H4 (cell line): ENCODE data around the gene ACER3. TPM values are rescaled to one million over a fixed set of nuclear protein-coding genes. Genes with fewer than 3 reads are reported as not detected.
"Not testable (repeated sequence)": the region's sequence is repeated elsewhere in the genome, so short reads cannot be mapped to it uniquely, and the experiment has no call there.

Source experiments
- DNase-seq: peaks from one replicate; pipeline ENCODE4 v3.0.0-alpha.2; 2015; ENCODE audit warnings: low spot score
- total RNA-seq: library from RNA; depleted of rRNA; stranded (reverse); fragments of >200 nt; shearing (Covaris generic); gene quantifications from 2 replicates; pipeline ENCODE4 v1.2.3, GENCODE V29; 2014; rRNA removed

ACER3 gene
- total RNA-seq = 19.7 and 22.9 TPM in 2 replicates

DNA sequence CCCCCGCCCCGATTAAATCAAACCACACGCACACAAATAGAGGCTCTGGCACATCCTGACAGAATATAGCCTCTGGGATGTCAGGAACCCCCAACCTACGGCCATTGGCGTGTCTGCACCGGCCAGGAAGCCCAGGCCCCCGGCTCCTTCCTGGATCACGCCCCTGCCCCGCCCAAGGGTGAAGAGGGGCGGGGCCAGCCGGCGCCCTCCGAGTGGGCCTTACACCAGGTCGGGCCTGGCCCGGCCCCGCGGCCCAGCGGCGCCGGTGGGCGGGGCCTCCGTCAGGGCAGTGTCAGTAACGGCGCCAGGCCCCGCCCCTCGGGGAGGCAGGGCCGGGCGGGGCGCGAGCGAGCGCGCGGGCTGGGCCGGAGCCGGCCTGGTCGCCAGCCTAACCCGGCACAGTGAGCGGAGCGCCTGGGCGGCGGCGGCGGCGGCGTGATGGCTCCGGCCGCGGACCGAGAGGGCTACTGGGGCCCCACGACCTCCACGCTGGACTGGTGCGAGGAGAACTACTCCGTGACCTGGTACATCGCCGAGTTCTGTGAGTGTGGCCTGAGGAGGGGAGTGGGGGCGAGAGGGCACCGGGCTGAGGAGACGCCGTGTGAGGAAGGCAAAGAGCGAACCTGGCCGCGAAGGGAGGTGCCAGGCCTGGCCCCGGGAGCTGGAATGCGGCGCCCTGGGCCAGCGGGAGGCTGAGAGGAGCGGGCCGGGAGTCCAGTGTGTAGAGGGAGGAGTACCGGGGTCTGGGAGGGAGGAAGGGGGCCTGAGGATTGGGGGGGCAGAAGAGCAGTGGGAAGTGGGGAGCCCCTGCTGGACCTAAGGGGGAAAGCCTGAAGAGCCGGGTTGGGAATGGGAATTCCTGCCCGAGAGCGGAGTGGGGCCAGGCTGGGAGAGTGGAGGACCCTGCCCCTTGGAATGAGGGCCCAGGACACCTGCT lies at the start of gene ACER3:
ACER3 (plus strand) TSS at position 380 of the 937 bp plus-strand sequence; CDS start at position 439, 59 bp downstream.
- DNase-seq = peak; percentile 69

DNA sequence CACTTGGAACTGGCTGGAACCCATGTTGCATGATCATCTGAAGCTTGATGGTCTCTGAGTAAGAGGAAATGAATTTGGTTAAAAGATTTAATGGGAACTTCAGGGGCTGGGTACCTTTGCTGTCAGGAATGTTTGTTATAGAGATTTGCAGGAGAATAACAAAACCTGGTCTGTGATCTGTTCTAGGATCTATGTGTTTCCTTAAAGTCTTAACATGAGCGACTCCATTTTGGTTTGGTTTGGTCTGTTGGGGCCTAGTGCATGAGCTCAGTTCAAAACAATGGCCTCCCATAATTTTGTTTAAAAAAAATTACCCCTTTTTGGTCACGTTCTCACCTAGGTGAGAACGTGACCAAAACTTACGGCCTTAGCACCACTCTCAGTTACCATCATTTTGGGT lies 49.5 kb upstream of the ACER3 start:
- DNase-seq = no peak

DNA sequence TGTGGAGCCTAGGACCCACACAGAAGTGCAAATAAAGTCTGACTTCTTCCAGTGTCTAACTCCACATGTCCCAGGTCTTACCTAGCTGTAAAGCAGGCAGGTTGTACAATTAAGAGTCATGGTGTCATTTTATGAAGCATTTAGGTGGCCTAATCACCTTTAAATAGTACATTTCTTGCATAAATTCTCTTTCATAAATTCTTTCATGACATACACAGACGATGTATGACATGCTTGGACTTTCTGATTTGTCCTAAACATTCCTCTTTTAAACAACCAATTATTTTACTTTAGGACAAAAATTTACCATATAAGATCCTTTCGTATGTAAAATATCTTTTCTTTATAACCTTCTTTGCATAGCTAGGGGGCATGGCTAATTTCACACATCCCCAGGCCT lies 46.3 kb upstream of the ACER3 start:
- no peak for DNase-seq

DNA sequence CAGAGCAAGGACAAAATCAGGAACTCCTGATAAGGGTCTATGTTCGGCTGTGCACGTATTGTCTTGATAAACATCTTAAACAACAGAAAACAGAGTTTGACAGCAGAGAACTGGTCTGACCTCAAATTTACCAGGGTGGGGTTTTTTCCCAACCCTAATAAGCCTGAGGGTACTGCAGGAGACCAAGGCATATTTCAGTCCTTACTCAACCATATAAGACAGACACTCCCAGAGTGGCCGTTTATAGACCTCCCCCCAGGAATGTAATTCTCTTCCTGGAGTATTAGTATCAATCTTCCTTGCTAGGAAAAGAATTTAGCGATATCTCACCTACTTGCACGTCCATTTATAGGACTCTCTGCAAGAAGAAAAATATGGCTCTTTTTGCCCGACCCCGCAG lies 45.0 kb upstream of the ACER3 start:
- not testable (repeated sequence) for DNase-seq

DNA sequence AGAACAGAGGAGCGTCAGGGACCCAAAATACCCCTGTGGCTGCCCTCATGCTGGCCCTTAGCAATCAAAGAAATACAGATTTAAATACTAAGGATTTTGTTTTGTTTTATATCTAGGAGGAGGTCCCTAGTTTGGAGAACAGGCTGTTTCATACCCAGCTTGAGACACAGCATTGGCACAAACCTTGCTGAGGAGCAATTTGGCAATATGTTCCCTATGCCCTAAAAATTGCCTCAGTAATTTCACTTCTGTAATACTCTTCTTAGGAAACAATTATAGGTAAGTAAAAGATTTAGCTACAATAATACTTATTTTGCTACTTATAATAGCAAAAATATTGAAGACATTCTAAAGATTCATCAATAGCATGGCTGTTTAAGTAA lies 40.5 kb upstream of the ACER3 start:
- no peak for DNase-seq

DNA sequence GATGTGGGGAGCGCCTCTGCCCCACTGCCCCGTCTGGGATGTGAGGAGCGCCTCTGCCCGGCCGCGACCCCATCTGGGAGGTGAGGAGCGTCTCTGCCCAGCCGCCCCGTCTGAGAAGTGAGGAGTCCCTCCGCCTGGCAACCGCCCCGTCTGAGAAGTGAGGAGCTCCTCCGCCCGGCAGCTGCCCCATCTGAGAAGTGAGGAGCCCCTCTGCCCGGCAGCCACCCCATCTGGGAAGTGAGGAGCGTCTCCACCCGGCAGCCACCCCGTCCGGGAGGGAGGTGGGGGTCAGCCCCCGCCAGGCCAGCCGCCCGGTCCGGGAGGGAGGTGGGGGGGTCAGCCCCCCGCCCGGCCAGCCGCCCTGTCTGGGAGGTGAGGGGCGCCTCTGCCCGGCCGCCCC lies 39.3 kb upstream of the ACER3 start:
- DNase-seq = not testable (repeated sequence)

DNA sequence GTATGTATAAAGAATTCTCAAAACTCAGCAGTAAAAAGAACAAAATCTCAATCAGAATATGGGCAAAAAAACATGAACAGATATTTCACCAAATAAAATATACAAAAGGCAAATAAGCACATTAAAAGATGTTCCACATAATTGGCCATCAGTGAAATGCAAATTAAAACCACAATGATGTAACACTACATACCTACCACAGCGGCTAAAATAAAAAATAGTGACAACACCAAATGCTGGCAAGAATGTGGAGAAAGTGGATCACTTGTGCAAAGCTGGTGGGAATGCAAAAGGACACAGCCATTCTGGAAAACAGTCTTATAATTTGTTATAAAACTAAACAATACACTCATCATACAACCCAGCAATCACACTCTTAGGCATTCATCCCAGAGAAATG lies 38.3 kb upstream of the ACER3 start:
- DNase-seq = no peak

DNA sequence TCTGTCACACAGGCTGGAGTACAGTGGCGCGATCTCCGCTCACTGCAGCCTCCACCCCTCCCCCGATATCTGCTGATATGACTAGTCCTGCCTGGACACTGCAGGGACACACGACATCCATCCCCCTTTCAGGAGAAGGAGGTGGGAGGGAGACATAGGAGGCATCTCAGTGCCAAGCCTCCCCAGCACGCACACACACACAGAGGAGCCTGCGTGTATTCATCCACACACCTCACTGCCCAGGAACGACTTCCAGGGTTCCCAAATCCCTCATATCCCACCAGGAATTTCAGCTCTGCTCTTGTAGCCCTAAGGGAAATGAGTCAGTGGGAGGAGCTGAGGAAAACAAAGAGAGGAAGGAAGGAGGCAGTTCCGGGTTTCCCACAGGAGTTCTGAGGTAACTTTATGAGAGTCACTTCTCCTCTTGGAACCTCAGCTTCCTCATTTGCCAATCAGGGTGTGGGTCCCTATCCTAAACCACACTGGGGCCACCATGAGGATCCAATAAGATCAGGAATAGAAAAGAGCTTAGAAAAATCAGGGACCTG lies 37.2 kb upstream of the ACER3 start:
- peak; percentile 89 for DNase-seq

DNA sequence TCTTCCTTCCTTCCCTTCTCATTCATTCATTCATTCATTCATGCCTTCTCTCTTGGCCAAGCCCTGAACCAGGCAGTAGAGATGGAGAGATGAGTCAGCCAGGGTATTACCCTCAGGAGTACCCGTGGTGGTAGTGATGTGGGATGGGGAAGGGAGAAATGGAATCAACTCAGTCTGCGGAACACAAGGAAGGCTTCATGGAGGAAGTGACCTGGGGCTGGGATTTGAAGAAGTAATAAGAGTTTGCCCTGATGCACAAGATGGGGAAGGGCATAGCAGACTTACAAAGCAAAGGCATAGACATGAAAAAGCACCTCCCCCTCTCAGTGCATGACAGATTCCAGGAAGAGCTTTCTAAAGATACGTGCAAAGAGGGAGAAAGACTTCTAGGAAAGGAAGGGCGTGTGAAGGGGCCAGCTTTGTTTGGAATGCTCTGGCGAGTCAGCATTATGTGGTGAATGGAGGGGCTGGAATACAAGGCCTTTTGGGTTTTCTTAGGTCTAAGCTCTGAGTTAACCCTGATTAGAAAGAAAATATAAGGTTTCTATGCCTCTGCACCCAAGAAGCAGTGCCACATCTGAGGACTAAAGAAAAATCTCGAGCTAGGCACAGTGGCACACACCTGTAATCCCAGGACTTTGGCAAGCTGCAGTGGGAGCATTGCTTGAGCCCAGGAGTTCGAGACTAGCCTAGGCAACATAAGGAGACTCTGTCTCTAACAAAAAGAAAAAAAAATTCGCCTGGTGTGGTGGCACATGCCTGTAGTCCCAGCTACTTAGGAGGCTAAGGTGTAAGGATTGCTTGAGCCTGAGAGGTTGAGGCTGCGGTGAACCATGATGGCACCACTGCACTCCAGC lies 36.4 kb upstream of the ACER3 start:
- peak; percentile 67 for DNase-seq

DNA sequence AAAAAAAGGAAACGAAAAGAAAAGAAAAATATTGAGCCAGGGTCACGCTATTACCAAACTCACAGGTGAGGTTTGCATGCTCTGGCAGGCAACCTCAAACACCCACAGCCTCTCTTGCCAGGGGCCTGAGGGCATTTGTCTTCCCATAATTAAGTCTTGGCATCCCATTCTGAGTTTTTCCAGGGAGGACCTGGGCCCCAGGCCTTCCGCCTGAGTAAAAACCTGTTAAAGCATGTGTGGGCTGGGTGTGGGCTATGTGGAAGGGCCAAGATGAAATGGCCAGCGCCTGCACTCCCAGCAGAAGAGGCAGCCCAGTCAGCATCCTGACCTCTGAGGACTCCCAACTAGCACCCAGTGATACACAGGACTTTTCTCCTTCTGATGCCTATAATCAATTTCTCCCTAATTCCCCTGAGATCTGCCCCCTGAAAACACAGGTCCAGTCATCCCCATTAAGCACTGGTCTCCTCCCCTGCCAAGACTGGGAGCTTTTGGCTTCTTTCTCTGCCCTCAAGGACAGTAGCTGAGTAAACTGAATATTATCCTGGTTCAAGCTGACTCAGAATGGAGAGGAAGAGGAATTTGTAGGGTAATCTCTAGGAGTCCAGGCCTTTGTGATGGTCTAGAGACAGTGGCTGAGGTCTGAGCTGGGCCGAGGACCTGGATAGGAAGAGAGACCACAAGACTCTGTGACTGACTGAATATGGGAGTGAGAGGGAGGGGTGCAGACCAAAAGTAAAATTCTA lies 35.6 kb upstream of the ACER3 start:
- DNase-seq = peak; percentile 48

DNA sequence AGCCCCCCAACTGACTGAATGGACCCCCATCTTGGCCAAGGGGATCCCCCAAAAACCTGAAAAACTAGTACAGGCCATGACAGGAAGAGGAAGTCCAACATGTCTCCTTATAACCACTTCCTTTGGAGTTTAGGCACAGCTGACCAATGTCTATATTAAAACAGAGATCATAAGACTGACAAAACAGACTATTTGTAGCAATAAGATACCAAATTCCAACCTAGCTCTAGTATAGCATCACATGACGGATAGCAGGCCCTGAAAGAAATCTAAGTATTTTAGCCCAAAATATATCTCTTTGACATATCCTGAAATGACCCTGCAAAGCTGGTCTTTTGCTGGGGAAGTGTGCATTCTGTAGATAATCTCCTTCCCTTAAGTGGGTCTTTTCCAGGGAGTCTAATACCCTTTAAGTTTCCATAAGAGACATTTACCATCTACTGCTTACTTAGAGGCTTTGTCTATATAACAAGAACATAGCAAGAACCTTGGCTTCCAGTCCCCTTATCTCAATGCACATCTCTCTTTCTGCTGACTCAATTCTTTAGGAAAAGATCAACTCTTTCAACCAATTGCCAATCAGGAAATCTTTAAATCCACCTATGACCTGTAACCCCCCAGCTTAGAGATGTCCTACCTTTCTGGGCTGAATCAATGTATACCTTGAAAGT lies 34.9 kb upstream of the ACER3 start:
- no peak for DNase-seq

DNA sequence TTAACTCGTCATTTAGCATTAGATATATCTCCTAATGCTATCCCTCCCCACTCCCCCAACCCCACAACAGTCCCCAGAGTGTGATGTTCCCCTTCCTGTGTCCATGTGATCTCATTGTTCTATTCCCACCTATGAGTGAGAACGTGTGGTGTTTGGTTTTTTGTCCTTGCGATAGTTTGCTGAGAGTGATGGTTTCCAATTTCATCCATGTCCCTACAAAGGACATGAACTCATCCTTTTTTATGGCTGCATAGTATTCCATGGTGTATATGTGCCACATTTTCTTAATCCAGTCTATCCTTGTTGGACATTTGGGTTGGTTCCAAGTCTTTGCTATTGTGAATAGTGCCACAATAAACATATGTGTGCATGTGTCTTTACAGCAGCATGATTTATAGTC lies 34.2 kb upstream of the ACER3 start:
- DNase-seq = not testable (repeated sequence)

DNA sequence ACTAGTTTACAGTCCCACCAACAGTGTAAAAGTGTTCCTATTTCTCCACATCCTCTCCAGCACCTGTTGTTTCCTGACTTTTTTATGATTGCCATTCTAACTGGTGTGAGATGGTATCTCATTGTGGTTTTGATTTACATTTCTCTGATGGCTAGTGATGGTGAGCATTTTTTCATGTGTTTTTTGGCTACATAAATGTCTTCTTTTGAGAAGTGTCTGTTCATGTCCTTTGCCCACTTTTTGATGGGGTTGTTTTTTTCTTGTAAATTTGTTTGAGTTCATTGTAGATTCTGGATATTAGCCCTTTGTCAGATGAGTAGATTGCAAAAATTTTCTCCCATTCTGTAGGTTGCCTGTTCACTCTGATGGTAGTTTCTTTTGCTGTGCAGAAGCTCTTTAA lies 33.7 kb upstream of the ACER3 start:
- not testable (repeated sequence) for DNase-seq

DNA sequence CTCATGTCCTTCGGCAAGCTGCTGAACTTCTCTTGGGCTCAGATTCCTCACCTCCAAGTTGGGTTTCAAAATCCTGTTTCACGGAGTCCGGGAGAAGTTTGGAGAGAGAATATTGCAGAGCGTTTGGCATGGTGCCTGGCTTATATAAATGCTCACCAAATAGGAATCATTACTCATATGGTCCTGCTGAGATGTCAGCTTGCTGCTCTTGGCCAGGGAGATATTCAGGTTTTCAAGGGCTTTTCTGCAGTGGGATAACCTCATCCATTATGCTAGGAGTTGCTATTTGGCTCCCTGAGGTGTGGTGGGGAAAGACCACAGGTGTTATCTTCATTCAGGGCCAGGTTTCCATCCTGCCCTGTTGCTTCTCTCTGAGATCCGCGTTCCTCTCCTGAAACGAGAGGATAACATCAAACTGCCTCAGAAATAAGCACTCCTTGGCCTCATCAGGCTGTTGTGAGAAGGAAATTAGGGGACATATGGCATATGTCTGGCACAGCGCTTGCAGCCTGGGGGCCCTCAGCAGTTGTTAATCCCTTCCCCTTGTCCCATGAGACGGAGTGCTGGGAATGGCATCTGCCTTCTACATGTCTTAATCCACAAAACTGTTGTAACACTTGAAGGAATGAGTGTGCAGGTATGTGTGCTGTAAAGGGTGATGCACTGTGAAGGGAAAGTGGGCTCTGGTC lies 29.9 kb upstream of the ACER3 start:
- no peak for DNase-seq

DNA sequence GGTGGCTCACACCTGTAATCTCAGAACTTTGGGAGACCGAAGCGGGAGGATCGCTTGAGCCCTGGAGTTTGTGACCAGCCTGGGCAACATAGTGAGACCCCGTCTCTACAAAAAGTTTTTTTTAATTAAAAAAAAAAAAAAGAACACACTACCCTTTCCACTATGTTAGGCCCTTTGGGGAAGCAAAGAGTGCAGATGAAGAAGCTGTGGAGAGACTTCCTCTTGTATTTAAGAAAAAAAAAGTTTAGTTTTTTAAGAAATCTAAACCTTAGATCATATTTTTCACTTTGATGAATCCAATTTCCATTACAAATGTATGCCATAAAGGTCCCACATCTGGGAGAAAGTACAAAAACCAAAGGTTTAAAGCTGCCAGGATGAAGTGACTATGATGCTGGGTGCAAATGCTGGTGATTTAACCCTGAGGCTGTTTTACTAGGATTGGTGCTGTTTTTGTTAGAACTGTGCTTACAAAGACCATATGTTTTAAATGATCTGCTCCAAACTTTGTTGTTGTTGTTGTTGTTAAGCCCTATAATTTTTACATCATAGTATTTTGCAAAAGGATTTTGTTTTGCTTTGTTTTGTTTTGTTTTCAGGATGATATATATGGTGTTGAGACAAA lies 28.9 kb upstream of the ACER3 start:
- DNase-seq = no peak

DNA sequence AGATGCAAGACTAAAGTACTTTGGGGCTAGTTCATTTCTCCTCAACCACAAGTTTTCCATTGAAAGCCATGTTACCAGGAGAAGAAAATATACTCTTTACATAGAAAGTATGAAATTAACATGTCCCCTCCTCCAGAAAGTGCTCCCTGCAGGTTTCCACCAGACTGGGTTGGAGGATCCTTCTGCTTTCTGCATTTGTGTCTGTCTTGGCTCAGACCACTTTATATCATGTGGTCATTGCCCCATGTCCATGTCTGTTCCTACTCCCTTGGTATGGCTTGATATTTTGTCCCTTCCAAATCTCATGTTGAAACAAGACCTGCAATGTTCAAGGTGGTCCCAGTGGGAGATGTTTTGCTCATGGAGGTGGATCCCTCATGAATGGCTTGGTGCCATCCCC lies 28.4 kb upstream of the ACER3 start:
- no peak for DNase-seq

DNA sequence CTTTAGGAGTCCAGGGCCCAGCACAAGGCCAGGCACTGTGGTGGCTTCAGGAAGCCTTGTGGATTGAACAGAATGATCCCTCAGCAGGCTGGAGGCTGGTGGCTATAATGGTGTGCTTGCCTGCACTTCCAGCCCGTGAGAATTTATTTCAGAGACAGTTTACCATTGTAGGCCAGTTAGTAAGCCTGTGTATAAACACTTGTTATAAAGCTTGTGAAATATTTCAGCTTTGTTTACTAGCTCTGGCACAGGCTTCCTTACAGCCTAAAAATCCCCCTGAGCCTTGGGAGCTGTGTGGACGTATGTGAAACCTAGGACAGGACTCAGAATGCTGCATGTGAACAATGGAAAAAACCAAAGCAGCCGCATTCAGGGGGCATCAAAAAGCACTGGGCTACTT lies 26.6 kb upstream of the ACER3 start:
- peak; percentile 48 for DNase-seq

DNA sequence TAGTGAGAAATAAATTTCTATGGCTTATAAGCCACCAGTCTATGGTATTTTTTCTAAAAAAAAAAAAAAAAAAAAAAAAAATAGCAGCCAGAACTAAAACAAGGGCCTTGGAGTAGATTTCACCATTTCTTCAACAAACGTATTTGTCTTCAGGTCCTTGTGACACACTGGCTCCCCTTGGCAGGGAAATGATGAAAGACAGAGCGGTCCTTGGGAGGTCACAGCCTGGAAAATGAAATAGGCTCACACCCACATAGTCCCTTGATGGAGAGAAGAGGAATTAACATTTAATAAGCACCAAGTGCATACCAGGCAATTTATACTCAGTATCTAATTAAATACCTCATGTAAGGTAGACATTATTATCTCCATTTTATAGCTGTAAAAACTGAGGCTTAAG lies 25.7 kb upstream of the ACER3 start:
- no peak for DNase-seq

DNA sequence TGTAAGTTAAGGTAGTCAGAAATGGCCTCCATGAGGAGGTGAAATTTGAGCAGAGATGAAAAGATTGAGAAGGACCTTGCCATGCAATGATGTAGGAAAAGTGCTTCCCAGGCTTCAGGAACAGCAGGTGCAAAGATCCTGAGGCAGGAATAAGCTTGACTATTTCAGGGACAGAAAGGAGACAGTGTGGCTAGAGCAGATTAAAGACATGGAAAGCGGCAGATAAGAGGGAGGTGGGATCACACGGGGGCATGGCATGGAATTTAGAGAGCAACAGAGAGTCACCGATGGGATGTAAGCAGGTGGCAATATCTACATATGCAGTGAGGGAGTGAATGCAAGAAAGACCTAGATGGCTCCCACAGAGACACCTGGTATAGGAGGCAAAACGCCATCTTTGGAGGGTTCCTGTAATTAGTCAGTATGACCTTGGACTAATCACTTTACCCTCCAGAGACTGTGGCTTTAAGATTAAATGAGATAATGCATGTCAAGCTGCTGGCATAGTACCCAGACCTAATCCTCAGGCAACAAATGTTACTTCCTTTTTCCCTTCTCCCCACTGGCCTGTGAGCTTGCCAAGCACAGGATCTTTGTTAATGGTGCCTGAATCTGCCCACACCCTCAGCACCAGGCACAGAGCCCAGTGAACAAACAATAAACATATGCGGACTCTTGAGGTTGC lies 24.6 kb upstream of the ACER3 start:
- peak; percentile 93 for DNase-seq
